ENCODE data around the gene HMGCLL1.

The HMGCLL1 gene

DNA sequence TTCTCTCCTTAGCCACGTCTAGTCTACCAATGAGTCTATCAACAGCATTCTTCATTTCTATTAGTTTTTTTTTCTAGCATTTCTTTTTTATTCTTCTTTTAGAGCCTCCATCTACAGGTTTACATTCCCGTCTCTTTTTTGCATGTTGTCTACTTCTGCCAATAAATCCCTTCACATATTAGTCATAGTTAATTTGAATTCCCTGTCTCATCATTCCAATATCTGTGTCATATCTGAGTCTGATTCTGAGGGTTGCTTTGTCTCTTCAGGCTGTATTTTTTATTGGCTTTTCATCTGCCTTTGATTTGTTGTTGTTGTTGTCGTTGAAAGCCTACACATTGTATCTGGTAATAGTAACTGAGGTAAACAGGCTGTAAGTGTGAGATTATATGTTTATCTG, 104.6 kb downstream of the HMGCLL1 start:
- TF ChIP-seq, protein P1, sequence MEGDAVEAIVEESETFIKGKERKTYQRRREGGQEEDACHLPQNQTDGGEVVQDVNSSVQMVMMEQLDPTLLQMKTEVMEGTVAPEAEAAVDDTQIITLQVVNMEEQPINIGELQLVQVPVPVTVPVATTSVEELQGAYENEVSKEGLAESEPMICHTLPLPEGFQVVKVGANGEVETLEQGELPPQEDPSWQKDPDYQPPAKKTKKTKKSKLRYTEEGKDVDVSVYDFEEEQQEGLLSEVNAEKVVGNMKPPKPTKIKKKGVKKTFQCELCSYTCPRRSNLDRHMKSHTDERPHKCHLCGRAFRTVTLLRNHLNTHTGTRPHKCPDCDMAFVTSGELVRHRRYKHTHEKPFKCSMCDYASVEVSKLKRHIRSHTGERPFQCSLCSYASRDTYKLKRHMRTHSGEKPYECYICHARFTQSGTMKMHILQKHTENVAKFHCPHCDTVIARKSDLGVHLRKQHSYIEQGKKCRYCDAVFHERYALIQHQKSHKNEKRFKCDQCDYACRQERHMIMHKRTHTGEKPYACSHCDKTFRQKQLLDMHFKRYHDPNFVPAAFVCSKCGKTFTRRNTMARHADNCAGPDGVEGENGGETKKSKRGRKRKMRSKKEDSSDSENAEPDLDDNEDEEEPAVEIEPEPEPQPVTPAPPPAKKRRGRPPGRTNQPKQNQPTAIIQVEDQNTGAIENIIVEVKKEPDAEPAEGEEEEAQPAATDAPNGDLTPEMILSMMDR (IDR thresholded peaks at IDR 0.05; ENCODE audit: unreplicated experiment in 3 of 3) = no peak
- Mint-ChIP-seq H3K36me3 (ENCODE audit: low read depth) (peaks cover 7% of the 10 kb centered on the region), H3K27ac (no peak overlapping the region), H3K9me3 (peaks cover 10% of the 10 kb centered on the region), H3K4me1 (peaks cover 4% of the 10 kb centered on the region), H3K27me3 (ENCODE audit: low read depth) (no peaks in the 10 kb centered on the region), H3K4me3 (no peak overlapping the region)

GRCh38 chr6:55473722-55474121, 105.3 kb downstream of the HMGCLL1 start:
- peaks cover 10% of the 10 kb centered on the region for H3K9me3 Mint-ChIP-seq
- peaks cover 6% of the 10 kb centered on the region for H3K4me1 Mint-ChIP-seq
- no peaks in the 10 kb centered on the region for H3K27me3 Mint-ChIP-seq (ENCODE audit: low read depth)
- no peak overlapping the region for H3K4me3 Mint-ChIP-seq
- TF ChIP-seq, protein P1 (IDR thresholded peaks at IDR 0.05; ENCODE audit: unreplicated experiment in 3 of 3) = no peak
- no peak overlapping the region for H3K27ac Mint-ChIP-seq
- H3K36me3 Mint-ChIP-seq (ENCODE audit: low read depth) = peaks cover 7% of the 10 kb centered on the region

GRCh38 chr6:55469951-55470366, 109.0 kb downstream of the HMGCLL1 start:
- peak overlapping the region; percentile 1 to 68 (median 18) for H3K27ac Mint-ChIP-seq
- peaks cover 6% of the 10 kb centered on the region for H3K4me1 Mint-ChIP-seq
- H3K4me3 Mint-ChIP-seq = no peak overlapping the region
- no peaks in the 10 kb centered on the region for H3K27me3 Mint-ChIP-seq (ENCODE audit: low read depth)
- H3K36me3 Mint-ChIP-seq (ENCODE audit: low read depth) = peaks cover 7% of the 10 kb centered on the region
- TF ChIP-seq, protein P1 (IDR thresholded peaks at IDR 0.05; ENCODE audit: unreplicated experiment in 3 of 3) = no peak
- peaks cover 10% of the 10 kb centered on the region for H3K9me3 Mint-ChIP-seq

DNA sequence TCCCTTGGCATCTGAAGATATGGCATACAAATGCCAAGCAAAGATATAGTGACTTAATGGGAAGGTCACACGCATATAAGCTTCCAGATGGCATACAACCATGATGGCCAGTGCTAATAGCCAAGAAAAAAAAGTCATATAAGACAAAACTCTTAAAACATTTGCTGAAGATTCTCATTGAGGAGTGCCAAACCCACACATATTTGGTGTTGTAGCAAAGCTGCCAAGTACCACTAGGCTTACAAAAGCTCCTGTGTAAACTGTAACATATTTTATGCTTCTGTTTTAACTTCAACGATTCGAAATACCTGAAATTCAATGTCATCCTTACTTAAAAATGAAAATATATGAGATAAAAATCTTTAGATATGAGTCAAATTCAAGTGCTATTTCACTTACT, 123.0 kb downstream of the HMGCLL1 start:
- TF ChIP-seq, protein P1 (IDR thresholded peaks at IDR 0.05; ENCODE audit: unreplicated experiment in 3 of 3) = no peak
- peaks cover 6% of the 10 kb centered on the region for H3K27me3 Mint-ChIP-seq (ENCODE audit: low read depth)
- H3K4me1 Mint-ChIP-seq = peaks cover 8% of the 10 kb centered on the region
- no peaks in the 10 kb centered on the region for H3K36me3 Mint-ChIP-seq (ENCODE audit: low read depth)
- H3K9me3 Mint-ChIP-seq = no peaks in the 10 kb centered on the region
- no peak overlapping the region for H3K4me3 Mint-ChIP-seq
- H3K27ac Mint-ChIP-seq = no peak overlapping the region

GRCh38 chr6:55450005-55450404, 129.0 kb downstream of the HMGCLL1 start:
- peak overlapping the region in 2 of 3 experiments; percentile 27 to 35 for H3K27ac Mint-ChIP-seq
- no peaks in the 10 kb centered on the region for H3K9me3 Mint-ChIP-seq
- TF ChIP-seq, protein P1 (IDR thresholded peaks at IDR 0.05; ENCODE audit: unreplicated experiment in 3 of 3) = no peak
- H3K4me3 Mint-ChIP-seq = no peak overlapping the region
- H3K27me3 Mint-ChIP-seq (ENCODE audit: low read depth) = peaks cover 6% of the 10 kb centered on the region
- peaks cover 24% of the 10 kb centered on the region for H3K4me1 Mint-ChIP-seq
- H3K36me3 Mint-ChIP-seq (ENCODE audit: low read depth) = no peaks in the 10 kb centered on the region

GRCh38 chr6:55449225-55449624, 129.8 kb downstream of the HMGCLL1 start:
- Mint-ChIP-seq H3K4me3 (no peak overlapping the region), H3K4me1 (peaks cover 24% of the 10 kb centered on the region), H3K27ac (peak overlapping the region in 2 of 3 experiments; percentile 27 to 34), H3K27me3 (ENCODE audit: low read depth) (peaks cover 3% of the 10 kb centered on the region), H3K9me3 (no peaks in the 10 kb centered on the region), H3K36me3 (ENCODE audit: low read depth) (no peaks in the 10 kb centered on the region)
- TF ChIP-seq, protein P1 (IDR thresholded peaks at IDR 0.05; ENCODE audit: unreplicated experiment in 3 of 3) = peak in 2 of 3 experiments; percentile 30 to 48
